SU-DHL-6 (cell line): ENCODE measurements around the gene TANGO2.

Experiments used
- H2AFZ ChIP-seq: fragments of 200-600 bp; sonication (generic); 2 replicates; pipeline ENCODE4 v1.6.1; 2014; ENCODE audit warnings: low read depth, mild to moderate bottlenecking, moderate library complexity, mixed read lengths, antibody characterized with exemption, low read length; ENCODE audit not compliant: severe bottlenecking
- H3F3A ChIP-seq: fragments of 200-600 bp; shearing (Covaris generic); 2 replicates; pipeline ENCODE4 v1.6.0; 2016; ENCODE audit warnings: antibody characterized with exemption, mild to moderate bottlenecking; ENCODE audit not compliant: insufficient read depth
- H3K27ac ChIP-seq: fragments of 200-600 bp; sonication (generic); 2 replicates; pipeline ENCODE4 v1.5.1; 2016; ENCODE audit warnings: low read depth, mild to moderate bottlenecking, low read length, moderate library complexity, mixed read lengths
- H3K27me3 ChIP-seq: fragments of 200-600 bp; sonication (generic), shearing (Covaris generic); 2 replicates; pipeline ENCODE4 v1.6.0; 2014; ENCODE audit warnings: mild to moderate bottlenecking, low read length
- H3K36me3 ChIP-seq: fragments of 200-600 bp; sonication (generic); 2 replicates; pipeline ENCODE4 v1.6.1; 2014; ENCODE audit warnings: mild to moderate bottlenecking, low read length, mixed read lengths
- H3K4me2 ChIP-seq: fragments of 300-600, 200-600 bp; shearing (Covaris generic), sonication (generic); 2 replicates; pipeline ENCODE4 v1.6.0; 2014; ENCODE audit warnings: low read length, low read depth, mild to moderate bottlenecking; ENCODE audit not compliant: poor library complexity, severe bottlenecking
- H3K4me3 ChIP-seq: fragments of 200-600 bp; sonication (generic); 2 replicates; pipeline ENCODE4 v1.5.1; 2014; ENCODE audit warnings: antibody characterized with exemption, low read length, mild to moderate bottlenecking, mixed read lengths; ENCODE audit not compliant: insufficient read depth, poor library complexity, severe bottlenecking
- H3K79me2 ChIP-seq: fragments of 200-600 bp; sonication (generic); 2 replicates; pipeline ENCODE4 v1.6.1; 2014; ENCODE audit warnings: mild to moderate bottlenecking, low read length, moderate library complexity; ENCODE audit not compliant: insufficient read depth
- H3K9ac ChIP-seq: fragments of 200-600 bp; sonication (generic); 2 replicates; pipeline ENCODE4 v1.7.0; 2014; ENCODE audit warnings: mild to moderate bottlenecking, low read length
- H3K9me2 ChIP-seq: fragments of 200-600 bp; sonication (generic); replicated peaks from 2 replicates; pipeline ENCODE4 v1.6.1; 2014; ENCODE audit warnings: low read length; ENCODE audit not compliant: insufficient read depth
- H3K9me3 ChIP-seq: fragments of 200-600 bp; sonication (generic); 2 replicates; pipeline ENCODE4 v1.6.1; 2014; ENCODE audit warnings: low read length, mixed read lengths; ENCODE audit not compliant: insufficient read depth
- H4K20me1 ChIP-seq: fragments of 200-600 bp; sonication (generic); 2 replicates; pipeline ENCODE4 v1.6.1; 2014; ENCODE audit warnings: low read depth, mild to moderate bottlenecking, antibody characterized with exemption, low read length, moderate library complexity, mixed read lengths
- CTCF ChIP-seq: fragments of 200-600 bp; sonication (generic); IDR thresholded peaks from one replicate; pipeline ENCODE4 v1.5.1; 2017; ENCODE audit warnings: antibody characterized with exemption, mild to moderate bottlenecking, low read length, moderate library complexity; ENCODE audit not compliant: insufficient read depth, poor library complexity, severe bottlenecking
- EZH2phosphoT487 ChIP-seq: fragments of 200-600 bp; sonication (generic), shearing (Covaris generic); conservative IDR thresholded peaks from 2 replicates; pipeline ENCODE4 v1.6.1; 2018; ENCODE audit warnings: mild to moderate bottlenecking, antibody characterized with exemption, low read length, moderate library complexity, mixed read lengths

The TANGO2 gene

DNA sequence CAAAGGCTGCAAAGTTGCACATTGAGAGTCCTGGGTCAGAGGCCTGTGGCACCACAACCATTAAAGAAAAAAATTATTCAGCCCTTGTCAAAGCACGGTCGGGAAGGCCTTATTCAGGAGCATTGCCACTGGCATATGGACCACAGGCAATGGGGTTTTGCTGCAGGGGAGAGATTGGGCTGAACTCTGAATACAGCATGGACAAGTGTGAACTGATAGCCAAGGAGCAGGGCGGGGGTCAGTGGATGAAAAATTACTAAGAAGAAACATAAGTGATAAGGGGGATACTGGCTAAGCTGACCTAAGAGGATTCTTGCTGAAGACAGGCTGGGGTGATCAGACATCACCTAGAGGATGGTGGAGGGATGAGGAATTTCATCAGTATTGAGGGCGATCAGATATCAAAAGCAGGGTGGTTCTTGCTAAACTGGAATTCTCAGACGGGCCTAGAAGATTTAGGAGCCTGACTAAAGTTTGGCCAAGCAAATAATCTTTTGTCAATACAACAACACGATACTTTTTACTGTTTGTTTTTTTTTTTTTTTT lies 55.8 kb downstream of the TANGO2 start:
- Histone ChIP-seq H3K9me2 (no peaks in the 10 kb centered on the region), H3K9me3 (no peaks in the 10 kb centered on the region), H3K9ac (no peak overlapping the region)

DNA sequence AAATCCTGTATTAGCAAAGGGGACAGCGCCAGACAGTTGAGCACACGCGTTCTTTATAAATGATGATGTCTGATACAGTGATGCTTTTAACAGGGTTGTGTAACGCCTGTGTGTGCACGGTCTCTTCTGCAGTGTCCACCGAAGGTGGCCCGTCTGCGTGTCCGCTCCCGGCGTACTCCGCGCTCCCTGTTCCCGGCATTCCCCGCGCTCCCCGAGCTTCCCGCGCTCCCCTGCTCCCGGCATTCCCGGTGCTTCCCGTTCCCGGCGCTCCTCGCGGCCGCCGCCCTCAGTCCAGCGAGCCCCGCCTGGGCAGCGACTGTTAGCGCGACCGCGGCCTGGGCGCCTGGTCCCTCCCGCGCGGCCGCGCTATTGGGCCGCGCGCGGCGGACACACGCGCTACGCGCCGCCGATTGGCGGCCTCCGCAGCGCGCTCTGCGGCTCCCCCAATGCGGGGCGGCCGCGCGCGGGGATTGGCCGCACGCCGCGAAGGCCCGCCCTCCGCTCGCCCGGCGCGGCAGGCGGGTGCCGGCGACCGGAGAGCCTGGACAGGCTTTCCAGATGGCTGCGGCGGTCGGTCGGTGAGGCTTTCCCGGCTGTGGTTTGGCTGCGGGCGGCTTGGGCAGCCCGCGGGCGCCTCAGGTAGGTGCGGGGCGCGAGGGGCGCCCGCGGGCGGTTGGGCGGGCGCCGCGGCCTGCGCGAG lies 59.0 kb downstream of the TANGO2 start, which contains the start of gene DGCR8:
Gene DGCR8, plus strand, starts transcription at position 497 of the 700 bp plus-strand sequence. CDS start 5,723 bp downstream, outside the sequence.
- Histone ChIP-seq H2AFZ (peak within 1 kb of the TSS; percentile 80), H3K4me3 (peak within 1 kb of the TSS; percentile 60), H3K9ac (peak within 1 kb of the TSS; percentile 84), H3K79me2 (peaks cover 43% of the 10 kb centered on the region), H3F3A (0 out of 2 replicates have a peak, but pooled peaks cover 4% of the 10 kb centered on the region), H3K4me2 (peak within 1 kb of the TSS; percentile 86), H3K9me2 (no peaks in the 10 kb centered on the region), H4K20me1 (no peaks in the 10 kb centered on the region), H3K27ac (peak within 1 kb of the TSS; percentile 67), H3K27me3 (no peaks in the 10 kb centered on the region), H3K9me3 (no peaks in the 10 kb centered on the region), H3K36me3 (no peaks in the 10 kb centered on the region)
- TF ChIP-seq EZH2phosphoT487 = no peak

More for the DNA sequence above, 55.8 kb downstream of the TANGO2 start:
- H2AFZ ChIP-seq = no peak overlapping the region
- H3K79me2 ChIP-seq = peaks cover 13% of the 10 kb centered on the region
- no peaks in the 10 kb centered on the region for H3K27me3 ChIP-seq
- H3F3A ChIP-seq = 0 out of 2 replicates have a peak, but pooled peaks cover 4% of the 10 kb centered on the region
- no peaks in the 10 kb centered on the region for H3K36me3 ChIP-seq
- no peak overlapping the region for H3K4me3 ChIP-seq
- TF ChIP-seq EZH2phosphoT487 (no peak), CTCF (no peak)
- H3K4me2 ChIP-seq = no peak overlapping the region
- no peak overlapping the region for H3K27ac ChIP-seq
- H4K20me1 ChIP-seq = no peaks in the 10 kb centered on the region

- Histone ChIP-seq H3F3A (0 out of 2 replicates have a peak, but pooled peaks cover 4% of the 10 kb centered on the region), H3K36me3 (no peaks in the 10 kb centered on the region), H3K4me2 (peak overlapping the region; percentile 86), H3K9ac (peak overlapping the region; percentile 84), H4K20me1 (no peaks in the 10 kb centered on the region), H3K27me3 (no peaks in the 10 kb centered on the region), H2AFZ (no peak overlapping the region), H3K27ac (peak overlapping the region; percentile 67), H3K9me2 (no peaks in the 10 kb centered on the region), H3K4me3 (peak overlapping the region; percentile 60), H3K79me2 (peaks cover 48% of the 10 kb centered on the region), H3K9me3 (no peaks in the 10 kb centered on the region)
- TF ChIP-seq EZH2phosphoT487 = no peak
These were observed 59.5 kb downstream of the TANGO2 start for GRCh38 chr22:20080445-20080775.

GRCh38 chr22:20080776-20081654 lies 60.1 kb downstream of the TANGO2 start:
- Histone ChIP-seq H4K20me1 (no peaks in the 10 kb centered on the region), H3K79me2 (peaks cover 51% of the 10 kb centered on the region), H3K9ac (peak overlapping the region; percentile 84), H3K27ac (peak overlapping the region; percentile 67), H3K4me2 (peak overlapping the region; percentile 86), H3K4me3 (peak overlapping the region; percentile 60), H3F3A (0 out of 2 replicates have a peak, but pooled peaks cover 4% of the 10 kb centered on the region), H3K9me2 (no peaks in the 10 kb centered on the region), H3K9me3 (no peaks in the 10 kb centered on the region), H3K27me3 (no peaks in the 10 kb centered on the region), H2AFZ (no peak overlapping the region), H3K36me3 (no peaks in the 10 kb centered on the region)
- no peak for TF ChIP-seq EZH2phosphoT487
- no peak for TF ChIP-seq CTCF
